Measurements from ENCODE around the gene RBM10. TPM values are rescaled to one million over a fixed set of nuclear protein-coding genes. Genes with fewer than 3 reads are reported as not detected.

Gene RBM10
- total and polyA plus RNA-seq, 2 donors (not counting 1 experiment from before 2014, with no cell fraction given) = 14.9 to 50.0 TPM

- TF ChIP-seq CTCF (conservative IDR thresholded peaks at IDR 0.05 in 1 of 2, IDR thresholded peaks at IDR 0.05 in 1 of 2; ENCODE audit: low read depth in 1 of 2, low read length in 2 of 2) (no peak), EZH2 (IDR thresholded peaks at IDR 0.05; ENCODE audit: low read length, missing control alignments) (no peak)
Observed at GRCh38 chrX:47185241-47185640, 40.2 kb downstream of the RBM10 start.

DNA sequence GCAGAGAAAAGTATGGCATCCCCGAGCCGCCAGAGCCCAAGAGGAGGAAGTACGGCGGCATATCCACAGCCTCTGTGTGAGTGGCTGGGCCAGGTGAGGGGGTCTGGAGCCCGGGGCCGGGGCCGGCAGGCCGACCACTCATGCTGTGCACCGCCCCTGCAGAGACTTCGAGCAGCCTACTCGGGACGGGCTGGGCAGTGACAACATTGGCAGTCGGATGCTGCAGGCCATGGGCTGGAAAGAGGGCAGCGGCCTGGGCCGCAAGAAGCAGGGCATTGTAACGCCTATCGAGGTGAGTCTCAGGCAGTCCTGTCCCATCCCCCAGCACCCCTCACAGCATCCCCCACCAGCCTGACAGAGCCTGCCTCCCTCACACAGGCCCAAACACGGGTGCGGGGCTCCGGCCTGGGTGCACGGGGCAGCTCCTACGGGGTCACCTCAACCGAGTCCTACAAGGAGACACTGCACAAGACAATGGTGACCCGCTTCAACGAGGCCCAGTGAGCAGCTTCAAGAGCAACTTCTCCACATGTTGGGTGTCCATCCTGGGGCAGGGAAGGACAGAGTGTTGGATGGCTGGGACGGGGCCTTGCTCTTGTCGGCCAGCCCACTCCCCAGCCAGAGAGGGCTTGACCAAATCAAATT, 41.2 kb downstream of the RBM10 start:
- Histone ChIP-seq H3K36me3 (ENCODE audit: control insufficient read depth, insufficient read depth, low read length) (peaks cover 16% of the 10 kb centered on the region), H2AFZ (ENCODE audit: low read length) (no peak overlapping the region), H3K9ac (ENCODE audit: insufficient read depth, low read length) (no peak overlapping the region), H3K27me3 (ENCODE audit: control insufficient read depth, insufficient read depth, low read length) (no peaks in the 10 kb centered on the region), H3K9me3 (ENCODE audit: control insufficient read depth, insufficient read depth, low read depth, low read length) (no peaks in the 10 kb centered on the region), H3K4me1 (ENCODE audit: control insufficient read depth, extremely low read depth, insufficient read depth, low read length) (no peaks in the 10 kb centered on the region), H3K4me2 (ENCODE audit: extremely low read depth, insufficient read depth, low read length) (no peak overlapping the region), H4K20me1 (ENCODE audit: control insufficient read depth, extremely low read depth, insufficient read depth, low read length) (no peaks in the 10 kb centered on the region), H3K27ac (ENCODE audit: insufficient read depth, low read length) (no peak overlapping the region), H3K79me2 (ENCODE audit: control insufficient read depth, insufficient read depth, low read length) (no peaks in the 10 kb centered on the region), H3K4me3 (replicated peaks in 1 of 4; ENCODE audit: control extremely low read depth in 1 of 4, insufficient read depth in 1 of 4, low read depth in 3 of 4, low read length in 4 of 4) (no peak overlapping the region)
- TF ChIP-seq CTCF (conservative IDR thresholded peaks at IDR 0.05 in 1 of 2, IDR thresholded peaks at IDR 0.05 in 1 of 2; ENCODE audit: low read depth in 1 of 2, low read length in 2 of 2) (no peak), EZH2 (IDR thresholded peaks at IDR 0.05; ENCODE audit: low read length, missing control alignments) (no peak)
- no peak for DNase-seq (ENCODE audit: low read depth in 2 of 2)

More at GRCh38 chrX:47185241-47185640, 40.2 kb downstream of the RBM10 start:
- Histone ChIP-seq H3K4me1 (ENCODE audit: control insufficient read depth, extremely low read depth, insufficient read depth, low read length) (no peaks in the 10 kb centered on the region), H3K9ac (ENCODE audit: insufficient read depth, low read length) (no peak overlapping the region), H2AFZ (ENCODE audit: low read length) (no peak overlapping the region), H3K36me3 (ENCODE audit: control insufficient read depth, insufficient read depth, low read length) (peaks cover 16% of the 10 kb centered on the region), H3K4me2 (ENCODE audit: extremely low read depth, insufficient read depth, low read length) (no peak overlapping the region), H3K4me3 (replicated peaks in 1 of 4; ENCODE audit: control extremely low read depth in 1 of 4, insufficient read depth in 1 of 4, low read depth in 3 of 4, low read length in 4 of 4) (no peak overlapping the region), H3K27ac (ENCODE audit: insufficient read depth, low read length) (no peak overlapping the region), H3K9me3 (ENCODE audit: control insufficient read depth, insufficient read depth, low read depth, low read length) (no peaks in the 10 kb centered on the region), H3K79me2 (ENCODE audit: control insufficient read depth, insufficient read depth, low read length) (no peaks in the 10 kb centered on the region), H4K20me1 (ENCODE audit: control insufficient read depth, extremely low read depth, insufficient read depth, low read length) (no peaks in the 10 kb centered on the region), H3K27me3 (ENCODE audit: control insufficient read depth, insufficient read depth, low read length) (no peaks in the 10 kb centered on the region)
- DNase-seq (ENCODE audit: low read depth in 2 of 2) = no peak

GRCh38 chrX:47187106-47187677, 42.2 kb downstream of the RBM10 start:
- Histone ChIP-seq H2AFZ (ENCODE audit: low read length) (no peak overlapping the region), H3K9me3 (ENCODE audit: control insufficient read depth, insufficient read depth, low read depth, low read length) (no peaks in the 10 kb centered on the region), H3K36me3 (ENCODE audit: control insufficient read depth, insufficient read depth, low read length) (peaks cover 14% of the 10 kb centered on the region), H3K27ac (ENCODE audit: insufficient read depth, low read length) (no peak overlapping the region), H3K79me2 (ENCODE audit: control insufficient read depth, insufficient read depth, low read length) (no peaks in the 10 kb centered on the region), H3K27me3 (ENCODE audit: control insufficient read depth, insufficient read depth, low read length) (no peaks in the 10 kb centered on the region), H3K4me3 (replicated peaks in 1 of 4; ENCODE audit: control extremely low read depth in 1 of 4, insufficient read depth in 1 of 4, low read depth in 3 of 4, low read length in 4 of 4) (no peak overlapping the region), H3K4me2 (ENCODE audit: extremely low read depth, insufficient read depth, low read length) (no peak overlapping the region), H3K9ac (ENCODE audit: insufficient read depth, low read length) (no peak overlapping the region), H3K4me1 (ENCODE audit: control insufficient read depth, extremely low read depth, insufficient read depth, low read length) (no peaks in the 10 kb centered on the region), H4K20me1 (ENCODE audit: control insufficient read depth, extremely low read depth, insufficient read depth, low read length) (no peaks in the 10 kb centered on the region)
- DNase-seq (ENCODE audit: low read depth in 2 of 2) = no peak
- TF ChIP-seq EZH2 (IDR thresholded peaks at IDR 0.05; ENCODE audit: low read length, missing control alignments) (no peak), CTCF (conservative IDR thresholded peaks at IDR 0.05 in 1 of 2, IDR thresholded peaks at IDR 0.05 in 1 of 2; ENCODE audit: low read depth in 1 of 2, low read length in 2 of 2) (no peak)

Data from fibroblast of lung (primary cell).